A673 (cell line): ENCODE data around the gene ZFPM1. TPM values are rescaled to one million over a fixed set of nuclear protein-coding genes. Genes with fewer than 3 reads are reported as not detected.

Experiments used
- BruUV-seq: library from RNA; stranded (reverse); fragments of 400-500 nt; replicated peaks from 2 replicates; lab custom pipeline; 2021; lab: Mats Ljungman, UMichigan
- CTCF ChIA-PET: fragments of 300-600 bp; sonication (Branson Sonifier 250); formaldehyde crosslinking; loops from one replicate; lab custom pipeline; 2022; ENCODE audit warnings: antibody characterized with exemption; lab: Charles Lee
- POLR2A ChIA-PET: fragments of 300-600 bp; sonication (Branson Sonifier 250); formaldehyde crosslinking; loops from one replicate; lab custom pipeline; 2022; ENCODE audit warnings: antibody characterized with exemption; ENCODE audit not compliant: low non-redundant PET; lab: Charles Lee
- DNase-seq: peaks from one replicate; pipeline ENCODE4 v3.0.0-alpha.2; 2015; ENCODE audit warnings: low spot score
- H3K27ac ChIP-seq: fragments of 200-600 bp; sonication (generic); 2 replicates; pipeline ENCODE4 v1.5.1; 2016; ENCODE audit warnings: mixed run types, low read depth, mild to moderate bottlenecking, mixed read lengths, antibody characterized with exemption, low read length; ENCODE audit not compliant: poor library complexity, severe bottlenecking
- H3K27me3 ChIP-seq: fragments of 200-600 bp; sonication (generic); replicated peaks from 2 replicates; pipeline ENCODE4 v1.6.1; 2017; ENCODE audit warnings: mixed run types, low read depth, mild to moderate bottlenecking, mixed read lengths, antibody characterized with exemption, low read length; ENCODE audit not compliant: insufficient read depth, poor library complexity
- H3K36me3 ChIP-seq: fragments of 200-600 bp; sonication (generic); 2 replicates; pipeline ENCODE4 v1.6.1; 2016; ENCODE audit warnings: mixed run types, mild to moderate bottlenecking, mixed read lengths, antibody characterized with exemption, low read length; ENCODE audit not compliant: insufficient read depth, poor library complexity, severe bottlenecking
- H3K4me1 ChIP-seq: fragments of 200-600 bp; sonication (generic); 2 replicates; pipeline ENCODE4 v1.6.1; 2017; ENCODE audit warnings: mixed run types, mild to moderate bottlenecking, mixed read lengths, antibody characterized with exemption, low read length; ENCODE audit not compliant: insufficient read depth, poor library complexity, severe bottlenecking
- H3K4me3 ChIP-seq: fragments of 200-600 bp; sonication (generic); 2 replicates; pipeline ENCODE4 v1.5.1; 2016; ENCODE audit warnings: low read depth, mixed run types, mild to moderate bottlenecking, mixed read lengths, low read length; ENCODE audit not compliant: poor library complexity, severe bottlenecking
- H3K9me3 ChIP-seq: fragments of 200-600 bp; sonication (generic); 2 replicates; pipeline ENCODE4 v1.6.1; 2016; ENCODE audit warnings: mixed run types, low read depth, mild to moderate bottlenecking, mixed read lengths, antibody characterized with exemption, low read length; ENCODE audit not compliant: poor library complexity, severe bottlenecking
- CTCF ChIP-seq: fragments of 300-800, 200-600 bp; sonication (generic); conservative IDR thresholded peaks from 2 replicates; pipeline ENCODE4 v1.5.1; 2017; ENCODE audit warnings: low read depth, mild to moderate bottlenecking, antibody characterized with exemption, low read length, moderate library complexity, mixed read lengths
- EZH2 ChIP-seq: fragments of 200-600 bp; sonication (generic); IDR thresholded peaks from 2 replicates; pipeline ENCODE4 v1.6.1; 2017; ENCODE audit warnings: borderline replicate concordance, low read depth, mild to moderate bottlenecking, mixed read lengths, antibody characterized with exemption, low read length; ENCODE audit not compliant: poor library complexity, severe bottlenecking
- intact Hi-C: fragments of 100-400 bp; cut with micrococcal nuclease; formaldehyde crosslinking; loops from one replicate; pipeline ENCODE4 v1.10.0; 2022; ENCODE audit not compliant: unreplicated experiment
- total RNA-seq: library from RNA; stranded (reverse); gene quantifications from 2 replicates; pipeline ENCODE4 v1.2.3, GENCODE V29; 2021

ZFPM1 gene
- total RNA-seq, 1 experiment from 2014 or later: 5.6 TPM

GRCh38 chr16:88493879-88494278 is 40.8 kb downstream of the ZFPM1 start:
- DNase-seq: no peak
- Histone ChIP-seq H3K4me1 (no peaks in the 10 kb centered on the region), H3K9me3 (no peaks in the 10 kb centered on the region), H3K4me3 (no peak overlapping the region), H3K27me3 (no peaks in the 10 kb centered on the region), H3K27ac (no peak overlapping the region), H3K36me3 (no peaks in the 10 kb centered on the region)
- BruUV-seq: no TSS peak
- ChIA-PET POLR2A (interaction anchor here (0.5 kb wide), 1 partner anchor 572 kb away, joined by 5 read pairs; no protein-coding TSS in a partner anchor), CTCF (no interaction called here)
- TF ChIP-seq CTCF: no peak
- no peak for TF ChIP-seq EZH2
- intact Hi-C loops: no loop called here

GRCh38 chr16:88494335-88495154 is 41.5 kb downstream of the ZFPM1 start:
- Histone ChIP-seq H3K9me3 (no peaks in the 10 kb centered on the region), H3K27me3 (no peaks in the 10 kb centered on the region), H3K36me3 (no peaks in the 10 kb centered on the region), H3K27ac (no peak overlapping the region), H3K4me1 (no peaks in the 10 kb centered on the region), H3K4me3 (no peak overlapping the region)
- intact Hi-C loops: no loop called here
- ChIA-PET POLR2A (no interaction called here), CTCF (no interaction called here)
- no peak for DNase-seq
- TF ChIP-seq EZH2: no peak
- TF ChIP-seq CTCF: no peak
- BruUV-seq: no TSS peak

GRCh38 chr16:88495268-88495772 is 42.2 kb downstream of the ZFPM1 start:
- intact Hi-C loops: no loop called here
- ChIA-PET POLR2A (no interaction called here), CTCF (no interaction called here)
- TF ChIP-seq CTCF: no peak
- TF ChIP-seq EZH2: no peak
- Histone ChIP-seq H3K4me3 (no peak overlapping the region), H3K4me1 (no peaks in the 10 kb centered on the region), H3K9me3 (no peaks in the 10 kb centered on the region), H3K27me3 (no peaks in the 10 kb centered on the region), H3K36me3 (no peaks in the 10 kb centered on the region), H3K27ac (no peak overlapping the region)
- no TSS peak for BruUV-seq
- DNase-seq: no peak
